Keratinocyte (primary cell): Measurements from ENCODE around the gene NUP205.

ENCODE experiments used
- CTCF ChIP-seq, 3 experiments: IDR thresholded peaks in 1 of 3; conservative IDR thresholded peaks in 1 of 3; optimal IDR thresholded peaks in 1 of 3; 2 replicates in 2 of 3; 3 replicates in 1 of 3; pipeline versions ENCODE3 to v1.5.1; 2011; ENCODE audit warnings: low read length in 3 of 3, mild to moderate bottlenecking in 3 of 3, moderate library complexity in 2 of 3, control low read depth in 1 of 3, inconsistent platforms in 1 of 3; ENCODE audit not compliant: insufficient read depth in 2 of 3; ENCODE audit errors: extremely low read depth in 1 of 3
- EZH2 ChIP-seq: IDR thresholded peaks from one replicate; pipeline ENCODE4 v1.6.1; 2012; ENCODE audit warnings: inconsistent platforms, mild to moderate bottlenecking, low read length, moderate library complexity

DNA sequence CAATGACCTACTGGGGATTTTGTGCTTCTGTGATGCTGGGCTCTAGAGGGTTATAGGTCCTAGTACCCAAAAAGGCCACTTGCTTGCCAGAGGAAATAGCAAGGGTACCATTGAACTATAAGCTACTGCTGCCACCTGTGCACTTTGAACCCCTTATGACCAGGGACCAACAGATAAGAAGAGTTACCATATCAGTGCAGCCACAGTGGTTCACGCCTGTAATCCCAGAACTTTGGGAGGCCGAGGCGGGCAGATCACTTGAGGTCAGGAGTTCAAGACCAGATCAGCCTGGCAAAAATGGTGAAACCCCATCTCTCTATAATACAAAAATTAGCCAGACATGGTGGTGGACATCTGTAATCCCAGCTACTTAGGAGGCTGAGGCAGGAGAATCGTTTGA is 32.3 kb upstream of the NUP205 start:
- TF ChIP-seq CTCF (optimal IDR thresholded peaks at IDR 0.05 in 1 of 3, IDR thresholded peaks at IDR 0.05 in 1 of 3, conservative IDR thresholded peaks at IDR 0.05 in 1 of 3; ENCODE audit: extremely low read depth in 1 of 3, insufficient read depth in 2 of 3, low read length in 3 of 3): no peak
- TF ChIP-seq EZH2: no peak
